Inflammatory macrophage (primary cell): ENCODE measurements around the gene PFDN1.

Experiments used
- DNase-seq, 2 donors: peaks; one replicate each; pipeline ENCODE4 v3.0.0-alpha.2; 2020 to 2022

The PFDN1 gene

DNA sequence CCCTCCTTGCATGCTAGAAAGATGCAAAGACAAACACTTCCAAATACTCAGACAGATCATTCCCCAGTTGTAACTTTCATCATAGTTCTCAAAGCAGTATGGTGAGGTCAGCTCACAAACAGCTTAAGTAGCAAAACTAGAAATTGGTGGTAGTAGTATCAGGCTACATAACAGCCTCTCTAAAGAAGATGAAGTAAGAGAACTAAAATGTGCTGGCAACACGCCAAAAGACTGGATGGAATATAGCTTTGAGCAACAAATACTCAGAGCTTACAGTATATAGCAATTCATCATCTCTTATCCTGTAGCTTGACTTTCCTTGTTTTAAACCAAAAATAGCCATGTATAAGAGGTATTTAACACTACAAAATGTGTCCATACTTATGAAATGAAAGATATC lies 7.5 kb downstream of the PFDN1 start:
- DNase-seq = peak; percentile 60 to 72

DNA sequence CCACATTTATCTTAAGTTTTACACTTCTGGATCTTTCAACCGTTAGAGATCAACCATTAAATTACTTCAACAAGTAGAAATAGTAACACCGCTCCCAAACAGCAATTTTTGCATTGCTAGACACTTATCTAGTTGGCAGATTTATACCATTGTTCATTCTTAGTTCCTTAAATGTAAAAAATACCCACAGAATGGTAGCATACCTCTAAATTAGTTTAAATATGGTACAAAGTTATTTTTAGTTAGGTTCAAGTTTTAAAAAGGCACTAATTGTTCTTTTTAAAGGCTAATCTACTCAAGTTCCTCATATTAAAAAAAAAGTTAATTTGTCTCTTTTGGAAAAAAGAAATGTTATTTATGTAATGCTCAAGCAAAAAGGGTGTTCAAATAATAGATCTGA lies 8.1 kb downstream of the PFDN1 start:
- no peak for DNase-seq

DNA sequence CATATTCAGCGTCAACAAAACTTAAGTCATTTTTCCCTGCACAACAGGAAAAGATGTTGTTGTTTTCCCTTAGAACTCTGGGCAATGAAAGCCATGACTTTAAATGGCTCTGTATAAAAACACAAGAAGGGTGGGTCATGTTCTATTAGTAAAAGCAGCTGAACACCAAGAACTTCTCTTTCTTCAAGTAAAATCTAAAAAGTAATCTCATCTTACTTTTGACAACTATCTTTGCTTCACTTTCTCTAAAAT lies 9.1 kb downstream of the PFDN1 start:
- no peak for DNase-seq

DNA sequence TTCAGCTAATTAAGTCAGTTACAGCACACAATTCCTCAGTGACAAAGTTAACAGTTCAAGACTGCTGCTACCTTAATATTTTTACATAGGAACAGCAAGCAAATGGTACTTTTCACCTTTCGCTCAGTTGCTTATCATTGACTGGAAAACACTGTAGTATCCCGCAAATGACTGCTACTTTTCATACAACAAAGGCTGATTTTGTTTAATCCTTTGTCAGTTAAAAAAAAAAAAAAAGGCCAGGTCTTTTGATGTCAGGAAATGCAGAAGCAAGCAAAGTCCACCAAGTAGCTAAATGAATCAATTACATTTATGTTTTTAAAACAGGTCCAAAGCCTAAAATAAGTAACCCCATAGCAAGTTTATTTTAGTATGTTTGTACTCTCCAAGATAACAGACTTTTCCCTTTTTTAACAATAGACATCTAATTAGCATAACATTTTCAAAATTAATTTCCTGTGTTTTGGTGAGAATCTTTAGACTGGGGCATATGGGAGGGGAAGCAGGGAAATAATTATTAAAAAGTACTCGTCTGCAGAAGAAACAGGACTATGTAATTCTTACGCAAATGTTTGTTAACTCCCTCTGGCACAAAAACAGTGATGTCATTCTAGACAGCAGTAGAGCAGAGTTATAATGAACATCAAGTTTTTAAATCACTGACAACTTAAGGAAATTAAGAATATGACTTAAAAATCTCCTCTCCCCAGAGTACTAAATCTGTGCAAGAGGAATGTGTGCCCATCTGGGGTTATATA lies 9.6 kb downstream of the PFDN1 start:
- peak; percentile 17 to 37 for DNase-seq

DNA sequence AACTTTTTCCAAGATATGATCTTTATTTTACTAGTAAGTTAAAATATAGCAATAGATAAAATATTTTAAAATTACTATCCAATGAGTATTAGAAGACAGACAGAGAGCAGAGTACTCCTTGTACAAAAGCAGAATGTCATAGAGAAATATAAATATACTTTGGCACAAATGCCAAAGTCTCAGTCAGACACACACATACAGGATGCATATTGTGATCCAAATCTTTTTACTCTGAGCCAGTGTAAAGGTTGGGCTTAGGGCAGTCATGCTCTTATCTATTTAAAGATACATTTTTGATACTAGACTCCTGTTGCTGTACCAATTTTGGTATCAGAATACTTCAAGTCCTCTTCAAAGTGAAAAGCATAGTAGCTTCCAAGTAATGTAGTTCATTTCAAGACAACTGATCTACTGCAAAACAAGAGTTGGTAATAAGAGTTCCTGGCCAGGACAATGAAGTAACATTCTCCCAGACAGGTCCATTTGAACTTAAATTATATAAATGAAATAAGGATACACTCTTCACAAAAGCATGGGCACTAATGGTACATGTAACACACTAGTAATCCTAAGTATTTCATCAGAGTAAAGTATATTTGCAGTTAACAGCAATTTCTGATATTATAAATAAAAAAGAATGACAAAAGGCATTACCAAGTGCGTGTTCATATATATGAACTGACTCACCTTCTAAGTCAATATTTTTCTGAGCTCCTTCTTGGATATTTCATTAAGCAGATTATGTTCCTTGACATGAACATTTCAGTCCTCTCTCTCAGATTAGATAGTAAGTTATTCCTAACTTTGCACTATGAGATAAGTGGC lies 10.5 kb downstream of the PFDN1 start:
- no peak for DNase-seq

DNA sequence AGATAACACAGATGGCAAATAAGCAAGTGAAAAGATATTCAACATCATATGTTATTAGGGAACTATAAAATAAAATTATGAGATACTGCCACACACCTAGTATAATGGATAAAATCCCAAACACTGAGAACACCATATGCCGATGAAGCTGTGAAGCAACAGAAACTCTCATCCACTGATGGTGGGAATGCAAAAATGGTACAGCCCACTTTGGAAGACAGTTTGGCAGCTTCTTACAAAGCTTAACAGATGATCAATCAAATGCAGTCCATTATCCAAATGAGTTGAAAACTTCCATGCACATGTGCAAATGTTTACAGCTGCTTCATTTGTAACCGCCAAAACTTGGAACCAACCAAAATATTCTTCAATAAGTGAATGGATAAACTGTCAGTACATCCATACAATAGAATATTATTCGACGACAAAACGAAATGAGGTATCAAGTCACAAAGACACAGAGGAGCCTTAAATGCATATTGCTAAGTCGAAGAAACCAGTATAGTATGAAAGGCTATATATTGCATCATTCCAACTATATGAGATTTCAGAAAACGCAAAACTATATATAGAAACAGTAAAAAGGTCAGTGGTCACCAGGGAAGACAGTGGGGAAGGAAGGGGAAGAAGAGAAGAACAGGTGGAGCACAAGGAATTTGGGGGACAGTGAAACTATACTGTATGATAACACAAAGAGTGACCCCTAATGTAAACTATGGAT lies 14.9 kb downstream of the PFDN1 start:
- DNase-seq = no peak

DNA sequence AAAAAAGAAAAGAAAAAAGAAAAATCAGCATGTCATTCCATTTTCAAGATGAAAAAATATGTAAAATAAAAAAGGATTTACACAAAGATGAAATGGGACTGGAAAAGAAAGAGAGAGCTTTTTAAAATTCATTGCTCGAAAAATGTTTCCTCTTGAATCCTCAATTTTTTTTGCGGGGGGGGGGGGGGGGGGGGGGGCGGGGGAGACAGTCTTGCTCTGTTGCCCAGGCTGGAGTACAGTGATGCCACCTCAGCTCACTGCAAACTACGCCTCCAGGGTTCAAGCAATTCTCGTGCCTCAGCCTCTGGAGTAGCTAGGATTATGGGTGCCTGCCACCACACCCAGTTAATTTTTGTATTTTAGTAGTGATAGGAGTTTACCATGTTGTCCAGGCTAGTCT lies 16.5 kb downstream of the PFDN1 start:
- no peak for DNase-seq

DNA sequence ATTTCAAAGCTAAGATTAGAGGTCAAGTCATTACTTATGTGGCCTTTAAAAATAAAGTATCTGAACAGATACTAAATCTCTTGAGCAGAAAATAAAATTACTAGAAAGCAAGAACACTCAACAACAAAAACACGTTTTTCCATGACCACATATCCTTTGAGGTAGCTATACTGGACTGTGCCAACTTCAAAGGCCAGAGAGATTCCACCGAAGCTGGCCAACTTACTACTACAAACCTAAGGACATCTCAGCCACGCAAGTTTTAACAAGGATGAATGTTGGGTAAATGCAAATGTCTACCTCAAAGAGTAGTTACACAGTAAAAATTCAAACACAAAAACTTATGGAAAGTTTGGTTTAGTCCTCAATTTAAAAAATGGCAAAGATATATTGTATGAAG lies 18.9 kb downstream of the PFDN1 start:
- DNase-seq = no peak

DNA sequence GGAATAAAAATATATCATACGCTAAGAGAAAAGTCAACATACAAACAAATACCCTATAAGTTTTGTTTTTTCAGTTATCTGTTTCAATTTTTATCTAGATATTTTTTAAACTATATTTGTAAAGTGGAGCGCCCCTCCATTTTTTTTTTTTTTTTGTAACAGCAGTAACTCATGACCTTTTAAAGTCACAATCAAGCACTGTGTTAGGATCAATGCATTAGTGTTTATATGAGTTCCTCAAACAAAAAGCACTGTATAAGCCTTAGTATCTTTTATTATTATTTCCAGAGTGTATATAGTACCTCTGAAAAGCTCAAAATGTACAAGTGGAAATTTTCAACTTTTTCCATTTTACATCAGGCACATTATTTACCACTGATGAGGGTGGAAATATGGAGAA lies 20.6 kb downstream of the PFDN1 start:
- no peak for DNase-seq

DNA sequence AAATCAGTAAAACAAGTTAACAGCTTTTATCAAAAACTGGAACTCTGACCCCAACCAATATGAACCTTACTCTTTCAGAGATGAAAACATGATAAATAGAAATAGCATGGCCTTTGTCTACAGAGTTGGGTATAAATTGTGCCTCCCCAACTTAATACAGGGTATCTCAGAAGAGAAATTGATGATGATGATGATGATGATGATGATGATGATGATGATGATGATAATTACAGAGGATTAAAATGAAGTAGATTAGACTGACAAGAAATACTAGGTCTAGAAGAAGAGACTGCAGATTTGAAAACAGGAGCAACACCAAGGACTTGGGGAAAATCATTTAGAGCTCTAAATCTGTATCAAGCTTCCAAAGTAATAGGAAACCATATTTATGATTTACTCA lies 27.1 kb downstream of the PFDN1 start:
- no peak for DNase-seq

DNA sequence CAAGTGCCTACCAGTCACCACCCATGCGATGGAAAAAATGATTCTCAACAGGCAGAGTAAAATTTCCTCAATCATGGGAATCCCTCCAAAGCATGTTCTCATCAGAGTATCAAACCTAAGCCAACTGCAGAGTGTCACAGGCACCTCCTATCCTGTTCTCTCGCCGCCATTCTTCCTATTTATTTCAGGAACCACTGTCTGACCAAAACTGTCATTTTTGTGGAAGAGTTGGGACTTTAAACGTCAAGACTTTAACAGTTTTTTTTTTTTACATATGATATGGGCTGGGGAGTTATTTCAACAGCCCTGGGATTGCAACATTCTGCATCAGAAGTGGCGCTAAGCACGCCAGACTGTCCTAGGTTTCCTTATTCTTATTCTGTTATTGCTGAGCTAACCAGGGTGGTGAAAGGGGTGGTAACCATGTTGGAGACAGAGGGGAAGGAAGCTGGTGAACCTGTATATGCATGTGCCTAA lies 29.5 kb downstream of the PFDN1 start:
- DNase-seq = peak; percentile 92 to 95

DNA sequence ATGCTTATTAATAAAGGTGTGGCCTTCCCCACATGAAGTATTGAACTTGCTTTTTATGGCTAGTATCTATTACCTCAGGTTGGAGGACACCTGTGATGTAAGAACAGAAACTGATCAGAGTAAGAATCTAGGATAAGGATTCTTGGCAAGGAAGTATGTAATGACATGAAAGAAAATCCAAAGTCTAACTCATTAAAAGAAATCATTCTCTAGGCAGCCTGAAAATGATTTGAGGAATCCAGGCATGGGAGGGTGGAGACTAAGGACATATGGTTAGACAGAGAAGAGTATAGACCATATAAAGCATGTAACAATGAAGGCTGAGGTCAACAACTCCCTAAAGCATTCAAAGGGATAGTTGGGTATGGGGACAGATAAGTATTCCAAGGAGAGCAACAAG lies 32.9 kb downstream of the PFDN1 start:
- DNase-seq = no peak

DNA sequence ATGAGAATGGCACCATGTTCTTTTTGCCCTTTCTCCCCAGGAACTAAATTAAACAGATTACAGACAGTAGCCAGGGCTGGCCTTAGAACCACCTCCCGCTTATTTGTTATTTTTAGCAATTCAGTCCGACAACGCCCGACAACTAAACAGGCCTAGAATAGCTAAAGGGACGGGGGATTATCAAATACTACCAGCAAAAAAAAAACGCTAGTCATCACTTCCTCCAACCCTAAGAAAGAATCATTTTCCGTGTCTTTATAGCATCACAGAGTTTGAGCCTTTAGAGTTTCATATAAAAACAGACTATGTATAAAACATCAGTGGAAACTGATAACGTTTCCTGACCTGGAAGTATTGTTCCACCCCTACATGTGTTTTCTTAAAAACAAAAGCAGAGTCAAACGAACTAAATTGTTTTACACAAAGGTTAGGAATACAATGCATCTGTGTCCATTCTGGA lies 35.3 kb downstream of the PFDN1 start:
- no peak for DNase-seq

DNA sequence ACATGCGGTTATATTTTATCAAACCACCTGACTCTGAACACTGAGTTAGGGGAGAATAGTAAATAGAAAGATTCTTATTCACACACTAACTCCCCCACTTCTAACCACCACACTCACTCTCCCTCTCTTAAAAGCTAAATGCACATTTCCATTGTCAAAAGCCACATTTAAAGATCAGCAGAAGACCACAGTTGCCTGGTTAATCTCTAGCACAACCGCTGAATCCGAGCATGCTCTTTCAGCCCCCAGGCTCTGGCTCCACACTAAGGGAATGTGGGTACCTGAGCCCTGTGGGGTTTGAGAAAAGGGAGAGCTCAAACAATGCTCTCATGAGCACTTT lies 35.7 kb downstream of the PFDN1 start:
- no peak for DNase-seq

DNA sequence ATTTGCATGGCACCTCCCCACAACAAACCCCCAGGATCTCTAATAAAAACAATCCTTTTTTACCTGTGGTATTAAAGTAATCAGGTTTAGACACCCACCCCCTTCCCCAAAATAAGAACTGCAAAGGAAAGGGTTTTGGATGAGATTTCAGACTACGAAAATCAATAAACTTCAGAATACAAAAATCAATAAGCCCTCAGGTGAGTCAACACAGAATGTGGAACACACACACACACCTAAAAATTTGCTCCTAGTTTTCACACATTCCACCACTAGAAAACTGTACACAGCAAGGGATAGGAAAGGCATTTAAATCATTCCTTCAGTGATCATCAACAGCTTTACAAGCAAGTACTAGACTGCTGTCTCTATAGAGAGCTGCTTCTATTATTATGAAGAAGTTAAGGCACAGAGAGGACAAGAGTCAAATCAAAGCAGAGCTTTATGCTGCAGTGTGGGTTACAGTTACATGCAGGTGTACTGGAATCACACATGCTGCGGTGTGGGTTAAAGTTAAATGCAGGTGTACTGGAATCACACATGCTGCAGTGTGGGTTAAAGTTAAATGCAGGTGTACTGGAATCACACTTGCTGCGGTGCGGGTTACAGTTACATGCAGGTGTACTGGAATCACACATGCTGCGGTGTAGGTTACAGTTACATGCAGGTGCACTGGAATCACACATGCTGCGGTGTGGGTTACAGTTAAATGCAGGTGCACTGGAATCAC lies 36.3 kb downstream of the PFDN1 start:
- no peak for DNase-seq

DNA sequence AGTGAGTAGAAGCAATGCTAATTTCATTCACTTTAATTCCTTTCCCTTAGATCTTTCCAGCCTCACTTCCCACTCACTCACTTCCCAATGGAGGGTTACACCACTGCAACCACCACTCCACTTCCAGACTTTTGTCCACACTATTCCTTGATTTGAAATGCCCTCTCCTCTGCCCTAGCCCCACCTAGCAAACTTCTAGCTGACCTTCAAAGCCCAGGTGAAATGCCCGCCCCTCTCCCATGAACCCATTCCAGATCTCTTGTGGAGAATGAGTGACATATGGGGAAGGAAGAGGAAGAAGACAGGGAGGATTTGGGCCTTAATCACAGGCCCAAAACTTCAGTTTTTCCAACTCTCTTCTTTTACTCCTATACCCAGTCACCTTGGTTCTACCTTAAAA lies 37.1 kb downstream of the PFDN1 start:
- DNase-seq = no peak

DNA sequence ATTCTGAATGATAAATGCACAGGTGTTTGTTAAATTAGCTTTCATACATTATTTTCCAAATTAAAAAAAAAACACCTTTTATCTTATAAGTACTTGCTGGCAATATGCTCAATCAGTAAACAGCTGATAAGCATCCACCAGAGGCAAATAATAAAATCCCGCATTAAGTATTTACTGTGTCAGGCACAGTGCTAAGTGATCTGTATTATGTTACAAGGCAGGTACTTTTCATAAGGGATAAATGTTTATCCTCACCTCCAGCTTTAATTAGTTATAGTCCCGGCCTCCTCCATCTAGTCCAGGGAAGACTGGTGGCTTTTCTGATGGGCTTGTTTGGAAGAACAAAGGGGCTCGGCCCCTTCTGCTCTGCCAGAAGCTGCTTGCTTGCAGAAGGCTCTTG lies 40.1 kb downstream of the PFDN1 start:
- DNase-seq = no peak

DNA sequence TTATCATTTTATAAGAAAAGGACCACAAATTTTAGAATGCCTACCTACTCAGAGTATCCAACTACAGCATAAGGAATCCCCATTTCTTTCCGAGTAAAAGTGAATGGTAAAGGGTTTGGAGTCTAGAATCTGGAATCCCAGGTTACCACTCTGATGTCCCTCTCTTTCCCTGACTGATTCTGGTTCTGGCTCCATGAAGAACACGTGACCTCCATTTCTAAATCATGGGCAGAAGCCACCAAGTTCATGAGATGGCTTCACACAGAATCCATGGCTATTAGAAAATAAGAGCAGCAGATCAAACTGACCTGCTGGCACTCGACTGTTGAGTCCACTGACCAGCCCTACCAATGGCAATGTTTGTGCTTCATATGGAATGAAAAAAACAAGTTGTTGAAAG lies 40.7 kb downstream of the PFDN1 start:
- no peak for DNase-seq

DNA sequence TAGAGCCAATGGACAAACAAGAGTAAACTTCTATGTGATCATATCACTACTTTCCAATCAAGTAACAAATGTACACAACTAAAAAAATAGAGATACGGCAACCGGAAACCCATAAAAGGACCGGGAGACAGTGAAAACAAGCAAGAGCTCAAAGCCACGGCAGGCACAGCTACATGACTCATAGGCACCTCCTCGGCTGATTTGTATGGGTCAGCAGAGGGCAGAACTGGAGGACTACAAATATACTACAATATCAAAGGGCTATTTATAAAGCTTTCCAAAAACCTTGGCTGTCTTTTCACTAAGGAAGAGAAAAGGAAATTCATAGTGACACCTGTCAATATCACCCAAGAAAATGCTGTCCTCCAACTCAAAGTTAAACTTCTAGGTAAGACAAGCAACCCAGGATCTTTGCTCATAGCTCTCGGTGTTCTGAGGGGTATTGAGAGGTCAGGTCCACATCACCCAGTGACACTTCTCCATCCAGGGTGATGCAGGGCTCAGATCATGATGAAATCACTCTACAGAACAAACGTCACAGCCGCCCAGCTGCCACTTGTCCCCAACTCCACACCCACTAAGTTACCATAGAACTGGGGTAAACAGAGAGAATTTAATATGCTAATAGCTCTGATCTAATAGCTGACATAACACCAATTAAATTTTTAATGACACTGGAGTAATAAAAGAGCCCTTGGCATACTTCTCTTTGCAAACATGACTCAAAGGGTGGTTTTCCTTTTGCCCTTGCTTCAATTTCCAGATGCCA lies 41.3 kb downstream of the PFDN1 start:
- DNase-seq = peak; percentile 78 to 83

DNA sequence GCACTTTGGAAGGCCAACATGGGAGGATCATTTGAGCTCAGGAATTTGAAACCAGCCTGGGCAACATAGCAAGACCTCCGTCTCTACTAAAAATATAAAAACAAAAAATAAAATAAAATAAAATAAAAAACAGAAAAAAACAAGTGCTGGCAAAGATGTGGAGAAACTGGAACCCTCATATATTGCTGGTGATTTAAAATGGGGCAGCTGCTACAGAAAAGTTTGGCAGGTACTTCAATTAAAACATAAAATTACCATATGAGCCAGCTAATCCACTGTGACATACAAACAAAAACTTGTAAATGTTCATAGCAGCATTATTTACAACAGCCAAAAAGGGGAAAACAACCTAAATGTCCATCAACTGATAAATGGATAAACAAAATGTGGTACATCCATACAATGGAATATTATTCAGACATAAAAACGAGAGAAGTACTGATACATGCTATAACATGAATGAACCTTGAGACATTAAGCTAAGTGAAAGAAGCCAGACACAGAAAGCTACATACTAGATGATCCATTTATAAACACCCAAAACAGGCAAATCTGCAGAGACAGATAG lies 42.7 kb downstream of the PFDN1 start:
- no peak for DNase-seq

DNA sequence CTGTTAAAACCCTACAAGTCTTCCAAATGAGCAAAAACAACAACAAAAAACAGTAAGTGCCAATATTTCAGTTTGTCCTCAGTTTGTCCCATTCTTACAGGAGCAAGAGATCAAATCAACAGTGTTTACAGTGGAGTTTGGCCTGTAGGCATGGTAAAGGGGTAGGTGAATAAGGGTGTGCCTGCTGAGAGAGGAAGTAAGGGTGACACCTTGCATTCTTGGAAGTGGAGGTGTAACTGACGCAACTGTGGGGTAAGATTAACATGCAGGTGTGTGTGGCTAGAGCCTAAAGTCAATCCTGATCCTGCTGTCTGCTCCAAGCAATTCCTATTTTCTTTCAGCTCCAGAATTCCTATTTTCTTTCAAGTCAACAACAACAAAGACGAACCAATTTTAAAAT lies 43.4 kb downstream of the PFDN1 start:
- DNase-seq = no peak

DNA sequence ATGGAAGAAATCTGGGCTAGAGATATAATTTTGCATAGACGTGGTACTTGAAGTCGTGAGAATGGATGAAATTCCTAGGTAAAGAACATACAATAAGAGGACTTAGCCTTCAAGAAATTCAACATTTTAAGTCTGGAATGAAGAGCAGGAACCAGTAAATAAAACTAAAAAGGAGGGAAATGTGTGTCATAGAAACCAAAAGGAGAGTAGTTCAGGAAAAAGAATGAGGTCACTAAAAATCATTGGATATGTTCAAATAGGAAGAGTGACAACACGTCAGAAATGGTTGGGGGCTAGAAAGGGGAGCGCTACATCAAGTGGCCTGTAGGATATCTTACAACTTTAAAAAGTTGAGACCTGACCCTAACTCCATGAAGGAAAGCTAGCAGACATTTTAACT lies 44.0 kb downstream of the PFDN1 start:
- DNase-seq = no peak
